Cardiac septum (tissue), 1 donor: ENCODE data around the gene BRS3. TPM values are rescaled to one million over a fixed set of nuclear protein-coding genes. Genes with fewer than 3 reads are reported as not detected.

Experiments
- total RNA-seq: library from RNA; stranded (reverse); fragmentation: NEBNext Ultra II Directional; extraction: Animal tissue kit (Norgen Biotek cat#: 25700); gene quantifications from one replicate; pipeline ENCODE4 v1.2.1, GENCODE V29; 2021
- donor health status: DM: no; HTN: no; CAD: no.

The BRS3 gene
- total RNA-seq, 1 donor from 2014 or later = not detected

Other genes with a start within 250 kb of the BRS3 start
- gene MAP7D3, start 236.5 kb upstream of the BRS3 start, total RNA-seq = 15.6 TPM
- gene ADGRG4, start 187.0 kb upstream of the BRS3 start, total RNA-seq = 0.05 TPM
- 66.2 TPM for gene HTATSF1, start 9.6 kb downstream of the BRS3 start, total RNA-seq
- gene VGLL1, start 44.3 kb downstream of the BRS3 start, total RNA-seq = not detected
- not detected for gene CD40LG, start 160.2 kb downstream of the BRS3 start, total RNA-seq